ENCODE measurements around the gene NCCRP1.

- TF ChIP-seq, protein P1, sequence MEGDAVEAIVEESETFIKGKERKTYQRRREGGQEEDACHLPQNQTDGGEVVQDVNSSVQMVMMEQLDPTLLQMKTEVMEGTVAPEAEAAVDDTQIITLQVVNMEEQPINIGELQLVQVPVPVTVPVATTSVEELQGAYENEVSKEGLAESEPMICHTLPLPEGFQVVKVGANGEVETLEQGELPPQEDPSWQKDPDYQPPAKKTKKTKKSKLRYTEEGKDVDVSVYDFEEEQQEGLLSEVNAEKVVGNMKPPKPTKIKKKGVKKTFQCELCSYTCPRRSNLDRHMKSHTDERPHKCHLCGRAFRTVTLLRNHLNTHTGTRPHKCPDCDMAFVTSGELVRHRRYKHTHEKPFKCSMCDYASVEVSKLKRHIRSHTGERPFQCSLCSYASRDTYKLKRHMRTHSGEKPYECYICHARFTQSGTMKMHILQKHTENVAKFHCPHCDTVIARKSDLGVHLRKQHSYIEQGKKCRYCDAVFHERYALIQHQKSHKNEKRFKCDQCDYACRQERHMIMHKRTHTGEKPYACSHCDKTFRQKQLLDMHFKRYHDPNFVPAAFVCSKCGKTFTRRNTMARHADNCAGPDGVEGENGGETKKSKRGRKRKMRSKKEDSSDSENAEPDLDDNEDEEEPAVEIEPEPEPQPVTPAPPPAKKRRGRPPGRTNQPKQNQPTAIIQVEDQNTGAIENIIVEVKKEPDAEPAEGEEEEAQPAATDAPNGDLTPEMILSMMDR (IDR thresholded peaks at IDR 0.05), result no peak
- no peak for TF ChIP-seq POLR2A (IDR thresholded peaks at IDR 0.05)
Observed at GRCh38 chr19:39188960-39189359, 7.8 kb upstream of the NCCRP1 start.
